Measurements from ENCODE around the gene DTL.

The DTL gene

DNA sequence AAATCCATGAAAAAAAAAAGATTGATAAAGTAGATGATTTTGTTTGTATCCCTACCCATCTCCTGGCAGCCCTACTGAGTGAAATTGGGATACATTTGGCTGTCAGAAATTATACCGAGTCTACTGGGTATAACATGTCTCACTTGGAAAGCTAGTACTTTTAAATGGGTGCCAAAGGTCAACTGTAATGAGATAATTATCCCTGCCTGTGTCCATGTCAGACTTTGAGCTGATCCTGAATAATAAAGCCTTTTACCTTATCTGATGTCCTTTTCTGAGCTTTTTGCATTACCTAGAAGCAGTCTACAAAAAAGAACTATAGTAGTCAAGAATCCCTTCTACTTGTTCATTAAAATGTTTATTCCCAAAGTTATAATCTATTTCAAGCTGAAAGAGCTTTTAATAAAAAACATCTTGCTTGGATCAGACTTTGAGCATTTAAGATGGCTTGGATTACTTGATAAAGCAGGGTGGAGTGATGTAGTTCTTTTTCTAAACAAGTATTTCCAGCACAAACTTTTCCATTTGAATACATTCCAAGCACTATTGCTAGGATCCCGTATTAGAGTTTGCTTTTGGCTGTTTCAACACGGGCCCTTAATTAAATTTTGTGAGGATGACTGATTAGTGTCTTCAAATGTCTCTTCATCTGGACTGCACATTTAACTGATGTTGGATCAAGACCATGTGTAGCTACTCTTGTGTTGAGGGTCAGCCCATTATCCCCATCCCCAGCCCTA is 69.2 kb downstream of the DTL start:
- H3K27ac Mint-ChIP-seq: no peak overlapping the region
- peaks cover 23% of the 10 kb centered on the region for H3K4me1 Mint-ChIP-seq
- H3K4me3 Mint-ChIP-seq: no peak overlapping the region

GRCh38 chr1:212106286-212106792 is 70.8 kb downstream of the DTL start:
- Mint-ChIP-seq H3K4me1 (peaks cover 23% of the 10 kb centered on the region), H3K4me3 (no peak overlapping the region), H3K36me3 (ENCODE audit: low read depth) (peaks cover 27% of the 10 kb centered on the region), H3K9me3 (no peaks in the 10 kb centered on the region), H3K27me3 (ENCODE audit: low read depth, poor library complexity) (no peaks in the 10 kb centered on the region), H3K27ac (no peak overlapping the region)
- no peak for DNase-seq
- no peak for TF ChIP-seq CTCF (IDR thresholded peaks at IDR 0.05)

More for the DNA sequence above, 69.2 kb downstream of the DTL start:
- Mint-ChIP-seq H3K9me3 (no peaks in the 10 kb centered on the region), H3K27me3 (ENCODE audit: low read depth, poor library complexity) (no peaks in the 10 kb centered on the region), H3K36me3 (ENCODE audit: low read depth) (peaks cover 43% of the 10 kb centered on the region)
- DNase-seq: no peak
- TF ChIP-seq CTCF (IDR thresholded peaks at IDR 0.05): no peak

GRCh38 chr1:212107481-212107880 is 71.9 kb downstream of the DTL start:
- H3K27me3 Mint-ChIP-seq (ENCODE audit: low read depth, poor library complexity): no peaks in the 10 kb centered on the region
- no peak for DNase-seq
- no peak for TF ChIP-seq CTCF (IDR thresholded peaks at IDR 0.05)
- peaks cover 20% of the 10 kb centered on the region for H3K36me3 Mint-ChIP-seq (ENCODE audit: low read depth)
- H3K4me3 Mint-ChIP-seq: no peak overlapping the region
- H3K27ac Mint-ChIP-seq: no peak overlapping the region
- peaks cover 23% of the 10 kb centered on the region for H3K4me1 Mint-ChIP-seq
- no peaks in the 10 kb centered on the region for H3K9me3 Mint-ChIP-seq

- Mint-ChIP-seq H3K9me3 (no peaks in the 10 kb centered on the region), H3K4me3 (no peak overlapping the region), H3K27ac (no peak overlapping the region), H3K36me3 (ENCODE audit: low read depth) (peaks cover 17% of the 10 kb centered on the region), H3K4me1 (peaks cover 23% of the 10 kb centered on the region), H3K27me3 (ENCODE audit: low read depth, poor library complexity) (no peaks in the 10 kb centered on the region)
- no peak for DNase-seq
- no peak for TF ChIP-seq CTCF (IDR thresholded peaks at IDR 0.05)
Observed at GRCh38 chr1:212108187-212108586, 72.6 kb downstream of the DTL start.

DNA sequence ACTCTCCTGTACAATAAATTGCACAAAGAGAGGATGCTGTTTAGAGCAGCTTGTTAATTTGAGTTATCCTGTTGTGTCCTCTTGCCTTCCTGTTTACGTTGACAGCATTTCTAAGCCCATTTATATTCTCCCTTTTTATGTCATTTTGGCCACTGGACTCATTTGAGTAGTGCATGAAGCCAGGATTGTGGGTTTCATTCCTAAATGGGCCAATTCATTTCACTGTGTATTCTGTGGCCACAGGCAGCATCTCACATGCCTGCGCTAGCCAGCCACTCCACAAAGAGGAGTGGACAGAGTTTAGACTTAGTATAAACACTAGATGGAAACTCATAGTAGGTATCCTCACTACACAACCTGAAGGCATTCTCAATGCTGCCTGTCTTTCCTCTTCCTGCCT is 73.4 kb downstream of the DTL start:
- TF ChIP-seq CTCF (IDR thresholded peaks at IDR 0.05): no peak
- Mint-ChIP-seq H3K4me1 (peaks cover 21% of the 10 kb centered on the region), H3K27ac (no peak overlapping the region), H3K4me3 (no peak overlapping the region), H3K9me3 (no peaks in the 10 kb centered on the region), H3K27me3 (ENCODE audit: low read depth, poor library complexity) (no peaks in the 10 kb centered on the region), H3K36me3 (ENCODE audit: low read depth) (peaks cover 9% of the 10 kb centered on the region)
- no peak for DNase-seq

DNA sequence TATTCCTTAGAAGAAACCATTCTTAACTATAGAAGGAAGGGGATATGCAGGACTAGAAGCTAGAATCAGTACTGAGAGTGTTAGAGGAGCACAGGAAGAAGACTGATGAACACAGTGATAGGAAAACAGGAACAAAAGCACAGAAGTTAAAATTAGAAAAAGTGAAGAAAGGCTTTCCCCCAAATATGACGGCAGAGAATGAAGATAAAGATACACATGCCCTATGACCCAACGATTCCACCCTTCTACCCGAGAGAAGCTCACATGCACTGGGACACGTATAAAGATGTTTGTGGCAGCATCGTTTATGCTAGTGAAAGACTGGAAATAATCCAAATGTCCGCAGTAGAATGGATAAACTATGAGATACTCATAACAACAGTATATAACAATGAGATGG is 74.2 kb downstream of the DTL start:
- no peaks in the 10 kb centered on the region for H3K9me3 Mint-ChIP-seq
- H3K27me3 Mint-ChIP-seq (ENCODE audit: low read depth, poor library complexity): no peaks in the 10 kb centered on the region
- no peak for DNase-seq
- H3K27ac Mint-ChIP-seq: no peak overlapping the region
- no peak for TF ChIP-seq CTCF (IDR thresholded peaks at IDR 0.05)
- H3K4me1 Mint-ChIP-seq: peaks cover 13% of the 10 kb centered on the region
- no peak overlapping the region for H3K4me3 Mint-ChIP-seq
- H3K36me3 Mint-ChIP-seq (ENCODE audit: low read depth): peaks cover 2% of the 10 kb centered on the region

All from nephron progenitor cell (in vitro differentiated cells).